ENCODE data around the gene TENT4A.

GRCh38 chr5:6759983-6760382, 46.8 kb downstream of the TENT4A start:
- TF ChIP-seq CTCF (conservative IDR thresholded peaks at IDR 0.05; ENCODE audit: low read depth, low read length): no peak
- TF ChIP-seq EZH2 (IDR thresholded peaks at IDR 0.05; ENCODE audit: borderline replicate concordance, low read depth, low read length, poor library complexity, severe bottlenecking): no peak
